ENCODE measurements around the gene ZC2HC1C. TPM values are rescaled to one million over a fixed set of nuclear protein-coding genes. Genes with fewer than 3 reads are reported as not detected.

The ZC2HC1C gene
- total and polyA plus RNA-seq, 10 of the 15 experiments (the other 5 are each of a cell fraction or from before 2014, with no cell fraction given): 0.92 to 3.7 (median 1.6) TPM

GRCh38 chr14:75091251-75091650 is 21.8 kb downstream of the ZC2HC1C start:
- H3K27me3 ChIP-seq (replicated peaks in 1 of 2; ENCODE audit: control insufficient read depth in 2 of 2, insufficient read depth in 2 of 2, low read length in 1 of 2): no peaks in the 10 kb centered on the region
- H3K4me1 ChIP-seq (ENCODE audit: control insufficient read depth, insufficient read depth, low read length): no peaks in the 10 kb centered on the region
- in situ Hi-C loops (cut with MboI): loop anchor here (5.0 kb wide), 1 partner anchor 239 kb away; no protein-coding TSS in a partner anchor
- H3K9me3 ChIP-seq (replicated peaks; ENCODE audit: control insufficient read depth, insufficient read depth, low read length): no peaks in the 10 kb centered on the region
- ChIA-PET POLR2A (no interaction called here), CTCF (interaction anchor here (0.7 to 7.2 kb wide), 8 partner anchors 10 to 229 kb away, joined by 3 to 129 read pairs (median 4); no protein-coding TSS in a partner anchor), RAD21 (ENCODE audit: unreplicated experiment) (interaction anchor here (0.6 to 2.0 kb wide), 2 partner anchors 28 to 1955 kb away, joined by 3 to 6 read pairs; partner anchors contain the start of genes ACYP1 and PSEN1), SMC1A (ENCODE audit: uncharacterized antibody, unreplicated experiment) (interaction anchor here (1.2 to 3.9 kb wide), 4 partner anchors 130 to 231 kb away, joined by 3 to 14 read pairs (median 9); no protein-coding TSS in a partner anchor)
- H3K4me3 ChIP-seq: no peak overlapping the region
- DNase-seq (ENCODE audit: low read depth, low spot score) (no peak), FAIRE-seq (no peak), ATAC-seq (no peak)
- BruUV-seq (replicated peaks): no TSS peak
- intact Hi-C loops (cut with micrococcal nuclease; ENCODE audit: unreplicated experiment): no loop called here
- H3K27ac ChIP-seq (ENCODE audit: control insufficient read depth, insufficient read depth): no peak overlapping the region
- no peak overlapping the region for H3K9ac ChIP-seq (ENCODE audit: control insufficient read depth, insufficient read depth, low read length)
- H3K4me2 ChIP-seq (ENCODE audit: control insufficient read depth, insufficient read depth): no peak overlapping the region
- H3K36me3 ChIP-seq (ENCODE audit: control insufficient read depth in 2 of 2, insufficient read depth in 2 of 2, low read length in 1 of 2): peaks cover 0 to 13% of the 10 kb centered on the region in 2 experiments
- WGBS (ENCODE audit: insufficient coverage, insufficient replicate concordance, low lambda C conversion rate, missing lambda C conversion rate): 97% methylated on average over 8 of the region's 8 CpGs
- H4K20me1 ChIP-seq (ENCODE audit: control insufficient read depth, insufficient read depth): no peaks in the 10 kb centered on the region
- no peak overlapping the region for H2AFZ ChIP-seq (ENCODE audit: control insufficient read depth, low read depth, low read length)
- H3K79me2 ChIP-seq (ENCODE audit: control insufficient read depth, insufficient read depth, low read length): no peaks in the 10 kb centered on the region
- no peak for TF ChIP-seq KLF5 (IDR thresholded peaks at IDR 0.05; ENCODE audit: partially characterized antibody)
- TF ChIP-seq RAD21 (IDR thresholded peaks at IDR 0.05; ENCODE audit: insufficient read depth, low read depth, low read length): no peak
- TF ChIP-seq FOXK2 (IDR thresholded peaks at IDR 0.05): no peak
- no peak for TF ChIP-seq CHD4 (IDR thresholded peaks at IDR 0.05)
- TF ChIP-seq ZBTB33 (IDR thresholded peaks at IDR 0.05): no peak
- TF ChIP-seq NR2C2 (IDR thresholded peaks at IDR 0.05; ENCODE audit: borderline replicate concordance, control insufficient read depth, insufficient read length, low read depth): no peak
- no peak for TF ChIP-seq CTCF (IDR thresholded peaks at IDR 0.05 in 2 of 3, conservative IDR thresholded peaks at IDR 0.05 in 1 of 3; ENCODE audit: control insufficient read depth in 2 of 3, extremely low read depth in 1 of 3, insufficient read depth in 1 of 3, low read depth in 3 of 3, low read length in 3 of 3)
- no peak for TF ChIP-seq CUX1 (IDR thresholded peaks at IDR 0.05; ENCODE audit: insufficient replicate concordance, low read depth, low read length)
- no peak for TF ChIP-seq CEBPB (IDR thresholded peaks at IDR 0.05; ENCODE audit: borderline replicate concordance in 1 of 2, low read depth in 2 of 2, low read length in 2 of 2)
- TF ChIP-seq CEBPZ (IDR thresholded peaks at IDR 0.05; ENCODE audit: low read depth, low read length): no peak

All from GM12878 (cell line).